Nephron (organoid): ENCODE data around the gene PPP6R2.
A peak's percentile ranks its signal among the peaks of the same experiment; 100 is the strongest.

Experiments used
- H3K27ac Mint-ChIP-seq, 3 experiments: 2 replicates each; pipeline ENCODE4 v1.8.0; 2020; ENCODE audit warnings: mixed read lengths in 3 of 3, mild to moderate bottlenecking in 2 of 3, moderate library complexity in 1 of 3
- H3K27me3 Mint-ChIP-seq: 2 replicates; pipeline ENCODE4 v1.8.0; 2021; ENCODE audit warnings: low read depth, mild to moderate bottlenecking, moderate library complexity, mixed read lengths
- H3K36me3 Mint-ChIP-seq: 2 replicates; pipeline ENCODE4 v1.8.0; 2020; ENCODE audit warnings: low read depth, mixed read lengths
- H3K4me1 Mint-ChIP-seq: 2 replicates; pipeline ENCODE4 v1.8.0; 2020; ENCODE audit warnings: mixed read lengths
- H3K4me3 Mint-ChIP-seq, 3 experiments: 2 replicates each; pipeline ENCODE4 v1.8.0; 2020; ENCODE audit warnings: mild to moderate bottlenecking in 3 of 3, mixed read lengths in 3 of 3, moderate library complexity in 2 of 3
- H3K9me3 Mint-ChIP-seq: 2 replicates; pipeline ENCODE4 v1.8.0; 2020; ENCODE audit warnings: mixed read lengths
- TF ChIP-seq, protein P1 (sequence below), 3 experiments: fragments of 200-600 bp; sonication (generic); IDR thresholded peaks; one replicate each; pipeline ENCODE4 v1.5.0; 2021; ENCODE audit warnings: antibody characterized with exemption in 3 of 3; ENCODE audit not compliant: unreplicated experiment in 3 of 3

Gene PPP6R2

DNA sequence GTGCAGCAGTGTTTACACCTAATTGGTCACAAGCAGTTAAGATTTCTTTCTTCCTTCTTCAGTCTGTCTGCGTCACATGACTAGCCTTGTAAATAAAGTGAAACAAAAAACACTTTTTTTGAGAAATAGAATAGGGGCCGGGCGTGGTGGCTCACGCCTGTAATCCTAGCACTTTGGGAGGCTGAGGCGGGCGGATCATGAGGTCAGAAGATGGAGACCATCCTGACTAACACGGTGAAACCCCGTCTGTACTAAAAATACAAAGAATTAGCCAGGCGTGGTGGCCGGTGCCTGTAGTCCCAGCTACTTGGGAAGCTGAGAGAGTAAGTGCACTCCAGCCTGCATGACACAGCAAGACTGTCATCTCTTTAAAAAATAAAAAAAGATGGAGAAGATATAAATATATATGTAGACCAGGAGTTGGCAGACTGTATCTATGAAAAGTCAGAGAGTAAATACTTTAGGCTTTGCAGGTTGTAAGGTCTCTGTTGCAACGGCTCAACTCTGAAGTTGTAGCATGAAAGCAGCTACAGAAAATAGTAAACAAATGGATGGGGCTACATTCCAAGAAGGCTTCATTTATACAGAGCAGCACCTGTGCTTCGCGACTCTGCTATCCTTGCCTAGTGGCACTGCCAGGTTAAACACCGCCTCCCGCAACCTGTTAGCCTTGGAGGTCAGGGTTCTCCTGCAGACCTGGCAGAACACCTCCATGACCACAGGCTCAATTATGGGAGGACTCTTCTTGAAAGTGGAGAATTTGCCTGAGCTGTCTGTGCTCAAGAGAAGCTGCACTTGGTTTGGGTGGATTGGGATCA lies 55.9 kb downstream of the PPP6R2 start:
- no peak overlapping the region for H3K4me3 Mint-ChIP-seq
- H3K36me3 Mint-ChIP-seq, result peaks cover 48% of the 10 kb centered on the region
- H3K4me1 Mint-ChIP-seq, result peaks cover 21% of the 10 kb centered on the region
- H3K27me3 Mint-ChIP-seq, result no peaks in the 10 kb centered on the region
- H3K27ac Mint-ChIP-seq, result peak overlapping the region in 1 of 3 experiments; percentile 60
- TF ChIP-seq, protein P1, sequence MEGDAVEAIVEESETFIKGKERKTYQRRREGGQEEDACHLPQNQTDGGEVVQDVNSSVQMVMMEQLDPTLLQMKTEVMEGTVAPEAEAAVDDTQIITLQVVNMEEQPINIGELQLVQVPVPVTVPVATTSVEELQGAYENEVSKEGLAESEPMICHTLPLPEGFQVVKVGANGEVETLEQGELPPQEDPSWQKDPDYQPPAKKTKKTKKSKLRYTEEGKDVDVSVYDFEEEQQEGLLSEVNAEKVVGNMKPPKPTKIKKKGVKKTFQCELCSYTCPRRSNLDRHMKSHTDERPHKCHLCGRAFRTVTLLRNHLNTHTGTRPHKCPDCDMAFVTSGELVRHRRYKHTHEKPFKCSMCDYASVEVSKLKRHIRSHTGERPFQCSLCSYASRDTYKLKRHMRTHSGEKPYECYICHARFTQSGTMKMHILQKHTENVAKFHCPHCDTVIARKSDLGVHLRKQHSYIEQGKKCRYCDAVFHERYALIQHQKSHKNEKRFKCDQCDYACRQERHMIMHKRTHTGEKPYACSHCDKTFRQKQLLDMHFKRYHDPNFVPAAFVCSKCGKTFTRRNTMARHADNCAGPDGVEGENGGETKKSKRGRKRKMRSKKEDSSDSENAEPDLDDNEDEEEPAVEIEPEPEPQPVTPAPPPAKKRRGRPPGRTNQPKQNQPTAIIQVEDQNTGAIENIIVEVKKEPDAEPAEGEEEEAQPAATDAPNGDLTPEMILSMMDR (IDR thresholded peaks at IDR 0.05; ENCODE audit: unreplicated experiment in 3 of 3), result no peak
- no peaks in the 10 kb centered on the region for H3K9me3 Mint-ChIP-seq

DNA sequence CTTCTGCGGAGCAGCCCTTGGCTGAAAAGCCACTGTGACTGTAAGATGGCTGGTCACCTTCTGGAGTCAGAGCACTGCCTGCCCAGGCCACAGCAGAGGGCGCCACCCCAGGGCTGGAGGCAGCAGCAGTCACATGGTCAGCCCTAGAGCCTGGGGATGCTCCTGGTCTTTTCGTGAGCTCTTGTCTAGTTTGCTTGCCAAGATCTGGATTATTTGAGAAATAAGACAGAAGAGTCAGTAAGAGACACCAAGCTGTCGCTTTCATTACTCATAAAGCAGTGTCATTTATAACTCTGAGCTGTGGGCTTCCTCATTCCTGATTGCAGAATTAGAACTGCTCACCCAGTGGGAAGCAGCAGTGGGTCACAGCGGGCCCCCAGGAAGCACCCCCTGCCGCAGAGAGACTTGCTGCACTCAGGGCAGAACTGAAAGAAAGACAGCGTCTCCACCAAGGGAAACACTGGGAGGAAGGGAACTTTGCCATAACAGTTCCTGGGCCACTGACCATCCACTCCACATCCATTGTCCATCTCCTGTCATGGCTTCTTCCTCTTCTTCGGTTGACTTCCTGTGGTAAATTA lies 56.7 kb downstream of the PPP6R2 start:
- Mint-ChIP-seq H3K36me3 (peaks cover 45% of the 10 kb centered on the region), H3K27ac (peak overlapping the region in 1 of 3 experiments; percentile 60), H3K9me3 (no peaks in the 10 kb centered on the region), H3K4me1 (peaks cover 21% of the 10 kb centered on the region), H3K27me3 (no peaks in the 10 kb centered on the region), H3K4me3 (no peak overlapping the region)
- TF ChIP-seq, protein P1 (IDR thresholded peaks at IDR 0.05; ENCODE audit: unreplicated experiment in 3 of 3), result peak in 1 of 3 experiments; percentile 33

DNA sequence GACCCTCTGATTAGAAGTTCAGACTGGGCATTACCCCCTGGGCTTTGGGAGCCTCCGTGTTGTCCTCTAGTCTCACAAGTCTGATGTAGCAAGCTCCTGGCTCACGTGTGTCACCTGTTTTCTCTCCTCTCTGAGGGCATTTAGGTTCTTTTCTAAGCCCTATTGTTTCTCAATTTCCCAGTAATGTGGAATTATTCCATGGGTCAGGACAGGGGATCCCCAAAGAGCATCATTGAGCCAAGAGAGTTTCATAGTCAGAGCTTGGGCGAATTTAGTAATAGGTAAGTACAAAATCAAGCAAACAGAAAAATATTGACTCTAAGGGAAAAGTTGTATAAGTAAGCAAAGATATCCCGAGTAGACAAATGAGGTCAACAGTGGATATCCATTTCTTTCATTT lies 57.3 kb downstream of the PPP6R2 start:
- H3K4me3 Mint-ChIP-seq, result no peak overlapping the region
- no peaks in the 10 kb centered on the region for H3K27me3 Mint-ChIP-seq
- H3K4me1 Mint-ChIP-seq, result peaks cover 21% of the 10 kb centered on the region
- H3K27ac Mint-ChIP-seq, result peak overlapping the region in 1 of 3 experiments; percentile 26
- no peaks in the 10 kb centered on the region for H3K9me3 Mint-ChIP-seq
- H3K36me3 Mint-ChIP-seq, result peaks cover 40% of the 10 kb centered on the region
- TF ChIP-seq, protein P1 (IDR thresholded peaks at IDR 0.05; ENCODE audit: unreplicated experiment in 3 of 3), result no peak

DNA sequence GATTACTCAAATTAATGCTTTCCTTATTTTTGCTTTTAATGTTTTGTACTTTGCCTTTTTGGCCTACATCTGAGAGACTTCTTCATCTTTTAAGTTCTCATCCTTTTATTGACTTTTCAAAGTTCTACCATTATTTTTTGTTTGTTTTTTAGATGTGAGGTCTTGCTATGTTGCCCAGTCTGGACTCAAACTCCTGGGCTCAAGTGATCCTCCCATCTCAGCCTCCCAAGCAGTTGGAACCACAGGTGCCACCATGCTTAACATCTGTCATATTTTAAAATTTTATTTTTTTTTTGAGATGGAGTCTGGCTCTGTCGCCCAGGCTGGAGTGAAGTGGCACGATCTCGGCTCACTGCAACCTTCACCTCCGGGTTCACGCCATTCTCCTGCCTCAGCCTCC lies 57.8 kb downstream of the PPP6R2 start:
- Mint-ChIP-seq H3K4me3 (no peak overlapping the region), H3K27me3 (no peaks in the 10 kb centered on the region), H3K4me1 (peaks cover 21% of the 10 kb centered on the region), H3K36me3 (peaks cover 41% of the 10 kb centered on the region), H3K27ac (no peak overlapping the region), H3K9me3 (no peaks in the 10 kb centered on the region)
- TF ChIP-seq, protein P1 (IDR thresholded peaks at IDR 0.05; ENCODE audit: unreplicated experiment in 3 of 3), result no peak

DNA sequence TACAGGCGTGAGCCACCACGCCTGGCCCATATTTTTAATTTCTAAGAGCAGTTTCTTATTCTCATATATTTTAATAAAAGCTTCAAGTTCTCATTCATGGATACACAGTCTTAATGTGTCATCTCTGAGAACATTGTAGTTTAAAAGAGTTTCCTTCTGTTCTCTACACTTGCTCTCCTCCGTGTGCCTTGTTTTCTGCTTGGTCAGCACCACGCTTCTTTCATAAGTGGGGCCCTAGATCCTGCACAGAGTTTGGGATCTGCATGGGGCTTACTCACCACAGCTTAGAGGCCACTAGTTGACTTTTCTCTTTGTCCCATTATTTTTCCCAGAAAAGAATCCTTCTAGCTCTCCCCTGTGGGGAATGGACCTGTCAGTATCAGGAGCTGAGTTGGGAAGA lies 58.8 kb downstream of the PPP6R2 start:
- Mint-ChIP-seq H3K9me3 (no peaks in the 10 kb centered on the region), H3K4me1 (peaks cover 16% of the 10 kb centered on the region), H3K36me3 (peaks cover 45% of the 10 kb centered on the region), H3K4me3 (no peak overlapping the region), H3K27ac (no peak overlapping the region), H3K27me3 (no peaks in the 10 kb centered on the region)
- TF ChIP-seq, protein P1 (IDR thresholded peaks at IDR 0.05; ENCODE audit: unreplicated experiment in 3 of 3), result no peak
